Stimulated activated CD4-positive, alpha-beta T cell treated with anti-CD3 and anti-CD28 coated beads, Interleukin-4, amount 100 ng/mL, for 1 hour (primary cell): ENCODE measurements around the gene APIP.

Source experiments
- DNase-seq: peaks from one replicate; pipeline ENCODE4 v3.0.0-alpha.2; 2020

Gene APIP, protein sequence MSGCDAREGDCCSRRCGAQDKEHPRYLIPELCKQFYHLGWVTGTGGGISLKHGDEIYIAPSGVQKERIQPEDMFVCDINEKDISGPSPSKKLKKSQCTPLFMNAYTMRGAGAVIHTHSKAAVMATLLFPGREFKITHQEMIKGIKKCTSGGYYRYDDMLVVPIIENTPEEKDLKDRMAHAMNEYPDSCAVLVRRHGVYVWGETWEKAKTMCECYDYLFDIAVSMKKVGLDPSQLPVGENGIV

DNA sequence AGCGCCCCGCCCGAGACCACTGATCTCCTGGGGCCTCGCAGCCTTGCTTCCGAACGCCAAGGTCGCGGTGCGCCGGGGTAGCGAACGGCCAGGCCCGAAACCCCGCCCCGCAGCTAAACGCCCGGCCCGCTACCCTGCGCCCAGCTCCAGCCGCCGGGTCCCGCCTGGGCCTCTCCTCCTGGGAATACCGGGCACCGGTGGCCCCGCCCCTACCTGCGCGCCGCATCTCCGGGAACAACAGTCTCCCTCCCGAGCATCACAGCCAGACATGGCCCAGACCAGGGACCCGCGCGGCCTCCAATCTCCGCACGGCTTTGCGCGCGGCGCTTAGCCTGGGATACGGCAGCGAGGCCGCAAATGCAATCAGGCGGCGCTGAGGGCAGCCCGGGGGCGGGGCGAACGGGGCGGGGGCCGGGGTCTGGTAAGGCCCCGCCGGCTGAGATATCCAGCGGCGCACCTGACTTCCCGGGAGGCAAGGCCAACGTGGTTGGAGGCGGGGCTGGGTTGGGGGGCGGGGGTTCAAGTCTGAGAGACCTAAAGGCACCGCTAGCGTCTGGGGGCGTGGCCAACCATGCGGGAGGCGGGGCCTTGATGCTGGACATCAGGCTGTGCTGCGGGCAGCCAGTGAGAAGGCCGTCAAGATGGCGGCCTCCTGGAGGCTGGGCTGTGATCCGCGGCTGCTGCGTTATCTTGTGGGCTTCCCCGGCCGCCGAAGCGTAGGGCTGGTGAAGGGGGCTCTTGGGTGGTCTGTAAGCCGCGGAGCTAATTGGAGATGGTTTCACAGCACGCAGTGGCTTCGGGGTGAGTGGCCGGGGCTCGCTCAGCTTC lies at the start of gene APIP, which contains the start of gene PDHX:
TSS of gene APIP (minus strand) at position 365 of the 828 bp plus-strand sequence. CDS start at position 270, 95 bp downstream.
TSS of gene PDHX (plus strand) at position 604 of the 828 bp plus-strand sequence. CDS start at position 642, 38 bp downstream.
- peak; percentile 96 for DNase-seq

GRCh38 chr11:34964610-34965331 lies 48.6 kb upstream of the APIP start:
- DNase-seq, result no peak

- DNase-seq, result no peak
Measured at GRCh38 chr11:34963351-34963750, 47.2 kb upstream of the APIP start.

GRCh38 chr11:34962034-34962433 lies 45.9 kb upstream of the APIP start:
- DNase-seq, result no peak

GRCh38 chr11:34960277-34960676 lies 44.1 kb upstream of the APIP start:
- DNase-seq, result no peak

GRCh38 chr11:34959770-34960169 lies 43.6 kb upstream of the APIP start:
- DNase-seq, result no peak

- DNase-seq, result no peak
Measured at GRCh38 chr11:34957606-34958005, 41.4 kb upstream of the APIP start.

DNA sequence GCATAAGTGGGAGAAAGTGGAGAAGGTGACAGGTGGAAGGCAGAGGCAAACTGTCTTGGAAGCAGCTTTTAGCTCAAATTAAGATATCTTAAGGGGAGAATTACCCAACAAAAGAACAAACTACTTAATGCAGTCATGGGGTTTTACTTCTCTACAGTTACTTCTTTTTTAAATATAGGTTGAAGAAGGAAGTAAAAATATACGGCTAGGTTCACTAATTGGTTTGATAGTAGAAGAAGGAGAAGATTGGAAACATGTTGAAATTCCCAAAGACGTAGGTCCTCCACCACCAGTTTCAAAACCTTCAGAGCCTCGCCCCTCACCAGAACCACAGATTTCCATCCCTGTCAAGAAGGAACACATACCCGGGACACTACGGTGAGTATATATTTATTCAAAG lies 41.0 kb upstream of the APIP start:
- DNase-seq, result no peak

DNA sequence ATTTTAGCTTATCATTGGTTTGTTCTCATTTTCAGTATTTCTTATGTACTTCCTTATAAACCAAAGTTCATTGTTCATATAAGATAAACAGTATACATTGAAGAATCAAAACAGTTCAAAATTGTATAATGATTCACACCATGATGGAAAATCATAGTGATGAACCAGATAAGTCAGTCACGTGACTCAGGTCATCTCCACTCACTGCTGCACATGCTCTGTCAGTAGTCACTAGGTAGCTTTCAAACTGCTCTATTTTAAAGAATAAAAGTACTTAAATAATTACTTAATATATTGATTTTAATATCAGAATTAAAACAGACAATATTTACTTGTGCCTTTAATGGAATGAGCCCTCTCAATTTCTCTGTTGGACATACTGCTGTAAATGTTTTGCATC lies 37.8 kb upstream of the APIP start:
- no peak for DNase-seq

DNA sequence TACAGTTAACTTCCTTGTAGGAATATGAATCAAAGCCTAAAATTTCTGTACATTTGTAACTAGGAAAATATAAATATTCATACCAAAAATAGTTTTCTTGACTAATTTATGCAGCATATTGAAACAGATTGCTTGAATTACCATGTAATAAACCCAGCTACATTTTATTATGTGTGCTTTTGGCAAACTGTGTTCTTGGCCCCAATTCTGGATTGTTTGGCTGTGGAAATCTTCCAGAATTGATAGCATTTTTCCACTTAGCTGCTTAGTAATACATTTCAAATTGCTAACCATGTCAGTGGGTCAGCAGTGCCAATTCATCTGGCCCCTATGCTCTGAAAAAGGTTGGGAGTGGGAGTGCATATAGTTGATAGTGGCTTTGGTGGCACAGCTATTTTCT lies 32.5 kb upstream of the APIP start:
- DNase-seq, result no peak

GRCh38 chr11:34944692-34945091 lies 28.5 kb upstream of the APIP start:
- no peak for DNase-seq

DNA sequence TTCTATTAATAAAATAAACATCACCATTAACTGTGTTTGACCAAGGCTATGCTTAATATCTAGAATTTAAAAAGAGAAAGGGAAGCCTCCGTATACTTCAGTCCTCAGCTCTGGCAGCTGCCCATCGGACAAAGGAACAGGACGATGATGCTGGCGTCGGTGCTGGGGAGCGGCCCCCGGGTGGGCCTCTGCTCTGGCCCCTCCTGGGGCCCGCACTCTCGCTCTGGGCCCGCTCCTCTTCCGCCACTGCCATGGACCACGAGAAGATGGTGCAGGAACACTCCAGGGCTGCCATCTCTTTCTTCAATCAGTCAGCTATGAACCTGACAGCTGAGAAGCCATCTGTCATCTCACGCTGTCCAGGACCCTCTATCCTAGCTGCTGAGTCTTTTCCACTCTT lies 25.5 kb upstream of the APIP start:
- DNase-seq, result no peak

GRCh38 chr11:34940026-34940677 lies 24.0 kb upstream of the APIP start:
- no peak for DNase-seq

DNA sequence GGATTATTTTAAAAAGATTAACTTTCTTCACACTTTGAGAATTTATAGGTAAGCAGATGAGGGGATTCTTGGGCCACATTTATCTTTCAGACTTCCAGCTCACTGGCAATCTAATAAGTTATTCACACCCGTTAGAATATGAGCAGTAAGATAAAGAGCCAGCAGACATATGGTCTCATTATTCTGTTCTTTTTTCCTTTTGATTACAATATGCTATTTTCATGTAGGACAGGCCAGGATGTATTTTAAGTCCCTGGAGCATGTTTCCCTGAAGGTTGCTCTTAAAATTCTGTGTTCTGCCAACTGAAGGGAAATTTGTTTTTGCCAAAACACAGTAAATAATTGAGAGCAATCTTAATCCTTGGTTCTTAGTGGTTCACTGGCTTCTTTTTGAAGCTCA lies 22.4 kb upstream of the APIP start:
- DNase-seq, result no peak

GRCh38 chr11:34936945-34937629 lies 20.9 kb upstream of the APIP start:
- DNase-seq, result no peak

DNA sequence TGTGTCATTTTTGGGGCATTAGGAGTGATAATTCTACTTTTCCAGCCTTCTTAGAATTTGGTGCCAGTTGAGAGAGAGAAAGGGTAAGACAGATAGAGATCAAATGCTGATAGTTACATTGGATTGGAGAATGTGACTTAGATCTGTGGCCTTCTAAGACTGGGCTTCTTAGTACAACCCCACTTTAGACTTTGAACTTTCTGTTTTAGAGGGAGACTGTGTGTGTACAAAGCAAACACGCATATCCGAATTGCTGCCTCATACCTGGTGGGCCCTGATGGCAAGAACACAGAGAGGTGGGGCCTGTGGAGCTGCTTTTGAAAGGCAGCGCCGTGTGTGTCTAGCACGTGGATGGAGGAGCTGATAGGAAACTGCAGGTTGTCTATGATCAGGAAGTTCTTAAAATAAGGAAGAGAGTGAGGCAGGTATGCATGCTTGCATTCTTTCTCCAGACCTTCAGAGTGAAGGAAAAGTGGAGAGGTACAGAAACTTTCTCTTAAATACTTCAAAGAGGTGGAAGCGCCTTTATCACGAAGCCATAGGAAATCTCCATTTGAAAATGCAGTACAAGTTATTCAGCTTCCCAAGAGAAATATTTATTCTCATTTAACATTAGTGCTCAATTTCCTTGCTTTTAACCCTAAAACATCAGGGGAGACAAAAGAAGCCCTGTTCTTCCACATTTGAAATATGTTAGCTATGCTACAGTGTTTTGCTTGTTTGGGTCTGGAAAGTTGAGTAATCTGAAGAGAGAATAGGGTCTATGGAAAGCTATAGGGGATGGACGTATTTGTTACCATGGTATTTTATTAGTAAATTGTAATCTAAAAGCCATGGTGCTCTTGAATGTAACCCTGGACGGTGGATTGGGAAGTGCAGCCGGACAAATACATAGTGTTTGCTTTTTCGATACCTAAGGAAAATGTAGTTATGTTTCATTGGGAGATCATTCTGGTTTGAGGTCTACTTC lies 13.9 kb upstream of the APIP start:
- no peak for DNase-seq

- no peak for DNase-seq
Measured at GRCh38 chr11:34928960-34929680, 12.9 kb upstream of the APIP start.

- no peak for DNase-seq
Measured at GRCh38 chr11:34928268-34928959, 12.2 kb upstream of the APIP start.

- DNase-seq, result no peak
Measured at GRCh38 chr11:34926831-34927132, 10.6 kb upstream of the APIP start.
